GM23338 (cell line): ENCODE results near the gene EXOC1L.

ENCODE experiments used
- CTCF ChIP-seq, 2 experiments: fragments of 200-600 bp in 1 of 2; sonication (generic) in 1 of 2; conservative IDR thresholded peaks; 2 replicates each; pipeline versions ENCODE4 v1.5.1 to v1.6.1; 2016 to 2017; ENCODE audit warnings: antibody characterized with exemption in 2 of 2, low read depth in 2 of 2, mild to moderate bottlenecking in 2 of 2, moderate library complexity in 1 of 2
- ETS1 ChIP-seq: IDR thresholded peaks from 2 replicates; pipeline ENCODE4 v1.6.1; 2016; ENCODE audit warnings: antibody characterized with exemption
- EZH2 ChIP-seq: fragments of 200-600 bp; sonication (generic); IDR thresholded peaks from one replicate; pipeline ENCODE4 v1.8.0; 2017; ENCODE audit warnings: antibody characterized with exemption, mild to moderate bottlenecking, low read depth; ENCODE audit not compliant: unreplicated experiment
- EZH2phosphoT487 ChIP-seq: fragments of 200-600 bp; sonication (generic); IDR thresholded peaks from one replicate; pipeline ENCODE4 v1.8.1; 2018; ENCODE audit warnings: antibody characterized with exemption; ENCODE audit not compliant: unreplicated experiment
- POLR2AphosphoS5 ChIP-seq: IDR thresholded peaks from 2 replicates; pipeline ENCODE4 v1.6.1; 2016; ENCODE audit warnings: antibody characterized with exemption, low read depth
- REST ChIP-seq: IDR thresholded peaks from one replicate; pipeline ENCODE4 v1.6.1; 2018; ENCODE audit warnings: antibody characterized with exemption; ENCODE audit not compliant: unreplicated experiment
- ZNF331 ChIP-seq: fragments of 250-450 bp; sonication (Bioruptor Pico); IDR thresholded peaks from 2 replicates; pipeline ENCODE4 v1.5.0; 2020; ENCODE audit warnings: low read depth, mild to moderate bottlenecking, moderate library complexity
- ZNF462 ChIP-seq: fragments of 250-450 bp; sonication (Bioruptor Pico); IDR thresholded peaks from 2 replicates; pipeline ENCODE4 v1.5.0; 2020; ENCODE audit warnings: mild to moderate bottlenecking, moderate library complexity

- TF ChIP-seq CTCF (conservative IDR thresholded peaks at IDR 0.05; ENCODE audit: low read depth in 2 of 2) (no peak), EZH2 (no peak), REST (no peak), ZNF462 (no peak), ETS1 (no peak), POLR2AphosphoS5 (no peak), EZH2phosphoT487 (no peak), ZNF331 (CRISPR knock-in tag) (no peak)
These were observed 14.7 kb downstream of the EXOC1L start for GRCh38 chr4:55834086-55834795.
